Endodermal cell (in vitro differentiated cells): Measurements from ENCODE around the gene PIP5K1C. TPM values are rescaled to one million over a fixed set of nuclear protein-coding genes. Genes with fewer than 3 reads are reported as not detected.
A peak's percentile ranks its signal among the peaks of the same experiment; 100 is the strongest.

Experiments used
- DNase-seq: peaks from one replicate; pipeline ENCODE4 v3.0.0-alpha.2; 2017
- H3K27ac ChIP-seq: 2 replicates; pipeline ENCODE4 v1.5.1; 2013; ENCODE audit warnings: mild to moderate bottlenecking, low read depth, low read length, moderate library complexity
- H3K27me3 ChIP-seq: 2 replicates; pipeline ENCODE4 v1.6.1; 2013; ENCODE audit warnings: mild to moderate bottlenecking, low read length, moderate library complexity; ENCODE audit not compliant: insufficient read depth, control insufficient read depth, poor library complexity, severe bottlenecking
- H3K36me3 ChIP-seq: 2 replicates; pipeline ENCODE4 v1.7.0; 2013; ENCODE audit warnings: mild to moderate bottlenecking, low read length, moderate library complexity; ENCODE audit not compliant: control insufficient read depth, insufficient read depth
- H3K4me1 ChIP-seq: one replicate; pipeline ENCODE4 v1.7.0; 2013; ENCODE audit warnings: low read length; ENCODE audit not compliant: control insufficient read depth, insufficient read depth
- H3K4me3 ChIP-seq: 2 replicates; pipeline ENCODE4 v1.5.1; 2013; ENCODE audit warnings: mild to moderate bottlenecking, low read length, moderate library complexity
- H3K9ac ChIP-seq: 2 replicates; pipeline ENCODE4 v1.6.1; 2013; ENCODE audit warnings: mild to moderate bottlenecking, low read length, moderate library complexity; ENCODE audit not compliant: poor library complexity, severe bottlenecking; ENCODE audit errors: extremely low read depth
- H3K9me3 ChIP-seq: 2 replicates; pipeline ENCODE4 v1.6.1; 2013; ENCODE audit warnings: mild to moderate bottlenecking, low read length, moderate library complexity; ENCODE audit not compliant: control insufficient read depth
- H3K27ac Mint-ChIP-seq: 2 replicates; pipeline ENCODE4 v1.8.0; 2020; ENCODE audit warnings: mixed read lengths
- H3K27me3 Mint-ChIP-seq: 2 replicates; pipeline ENCODE4 v1.8.0; 2021; ENCODE audit warnings: mild to moderate bottlenecking, mixed read lengths; ENCODE audit not compliant: insufficient read depth
- H3K36me3 Mint-ChIP-seq: 2 replicates; pipeline ENCODE4 v1.8.0; 2020; ENCODE audit warnings: low read depth, mixed read lengths
- H3K4me1 Mint-ChIP-seq: 2 replicates; pipeline ENCODE4 v1.8.0; 2020; ENCODE audit warnings: mixed read lengths
- H3K4me3 Mint-ChIP-seq: 2 replicates; pipeline ENCODE4 v1.8.0; 2020; ENCODE audit warnings: mild to moderate bottlenecking, moderate library complexity, mixed read lengths
- H3K9me3 Mint-ChIP-seq: 2 replicates; pipeline ENCODE4 v1.8.0; 2020; ENCODE audit warnings: mild to moderate bottlenecking, mixed read lengths
- WGBS, 2 experiments: methylation state at CpG; one replicate each; pipeline versions ENCODE4 v1.1.5 to v1.1.7; 2013; ENCODE audit warnings: missing lambda C conversion rate in 2 of 2, mixed read lengths in 1 of 2; ENCODE audit not compliant: insufficient coverage in 1 of 2, insufficient read length in 1 of 2; 5-methylcytosine and 5-hydroxymethylcytosine counted together
- total RNA-seq, 2 donors: library from RNA; stranded (reverse); fragmentation: NEBNext Ultra II Directional in 1 of 2; extraction: Animal tissue kit (Norgen Biotek cat#: 25700) in 1 of 2; gene quantifications; 2 replicates in 1 of 2; 3 replicates in 1 of 2; pipeline ENCODE4 v1.2.1, GENCODE V29; 2021
- TF ChIP-seq, protein P1 (sequence below): fragments of 200-600 bp; sonication (generic); conservative IDR thresholded peaks from 2 replicates; pipeline ENCODE4 v1.5.0; 2021; ENCODE audit warnings: antibody characterized with exemption, mild to moderate bottlenecking

Gene PIP5K1C
- total RNA-seq, 2 donors from 2014 or later = 43.5 to 51.5 TPM

GRCh38 chr19:3725121-3725520 is 24.9 kb upstream of the PIP5K1C start:
- H3K36me3 ChIP-seq = no peaks in the 10 kb centered on the region
- Mint-ChIP-seq H3K27ac (no peak overlapping the region), H3K4me1 (peaks cover 4% of the 10 kb centered on the region), H3K36me3 (no peaks in the 10 kb centered on the region), H3K27me3 (peaks cover 12% of the 10 kb centered on the region), H3K4me3 (no peak overlapping the region), H3K9me3 (no peaks in the 10 kb centered on the region)
- TF ChIP-seq, protein P1, sequence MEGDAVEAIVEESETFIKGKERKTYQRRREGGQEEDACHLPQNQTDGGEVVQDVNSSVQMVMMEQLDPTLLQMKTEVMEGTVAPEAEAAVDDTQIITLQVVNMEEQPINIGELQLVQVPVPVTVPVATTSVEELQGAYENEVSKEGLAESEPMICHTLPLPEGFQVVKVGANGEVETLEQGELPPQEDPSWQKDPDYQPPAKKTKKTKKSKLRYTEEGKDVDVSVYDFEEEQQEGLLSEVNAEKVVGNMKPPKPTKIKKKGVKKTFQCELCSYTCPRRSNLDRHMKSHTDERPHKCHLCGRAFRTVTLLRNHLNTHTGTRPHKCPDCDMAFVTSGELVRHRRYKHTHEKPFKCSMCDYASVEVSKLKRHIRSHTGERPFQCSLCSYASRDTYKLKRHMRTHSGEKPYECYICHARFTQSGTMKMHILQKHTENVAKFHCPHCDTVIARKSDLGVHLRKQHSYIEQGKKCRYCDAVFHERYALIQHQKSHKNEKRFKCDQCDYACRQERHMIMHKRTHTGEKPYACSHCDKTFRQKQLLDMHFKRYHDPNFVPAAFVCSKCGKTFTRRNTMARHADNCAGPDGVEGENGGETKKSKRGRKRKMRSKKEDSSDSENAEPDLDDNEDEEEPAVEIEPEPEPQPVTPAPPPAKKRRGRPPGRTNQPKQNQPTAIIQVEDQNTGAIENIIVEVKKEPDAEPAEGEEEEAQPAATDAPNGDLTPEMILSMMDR = no peak
- peaks cover 7% of the 10 kb centered on the region for H3K27me3 ChIP-seq
- no peaks in the 10 kb centered on the region for H3K9me3 ChIP-seq
- H3K4me1 ChIP-seq = no peaks in the 10 kb centered on the region
- H3K27ac ChIP-seq = no peak overlapping the region
- H3K9ac ChIP-seq = no peak overlapping the region
- no peak for DNase-seq
- 88 to 100% methylated on average over 1 to 3 of the region's 3 CpGs for WGBS, 2 experiments
- no peak overlapping the region for H3K4me3 ChIP-seq

GRCh38 chr19:3723883-3724282 is 23.6 kb upstream of the PIP5K1C start:
- Histone ChIP-seq H3K36me3 (no peaks in the 10 kb centered on the region), H3K4me1 (no peaks in the 10 kb centered on the region), H3K9me3 (no peaks in the 10 kb centered on the region), H3K27ac (no peak overlapping the region), H3K27me3 (peaks cover 7% of the 10 kb centered on the region), H3K4me3 (no peak overlapping the region), H3K9ac (no peak overlapping the region)
- no peak overlapping the region for H3K4me3 Mint-ChIP-seq
- 50 to 54% methylated on average over 2 to 8 of the region's 8 CpGs for WGBS, 2 experiments
- peaks cover 4% of the 10 kb centered on the region for H3K4me1 Mint-ChIP-seq
- H3K9me3 Mint-ChIP-seq = no peaks in the 10 kb centered on the region
- no peak overlapping the region for H3K27ac Mint-ChIP-seq
- H3K27me3 Mint-ChIP-seq = peaks cover 12% of the 10 kb centered on the region
- no peaks in the 10 kb centered on the region for H3K36me3 Mint-ChIP-seq
- no peak for DNase-seq
- TF ChIP-seq, protein P1 = no peak

DNA sequence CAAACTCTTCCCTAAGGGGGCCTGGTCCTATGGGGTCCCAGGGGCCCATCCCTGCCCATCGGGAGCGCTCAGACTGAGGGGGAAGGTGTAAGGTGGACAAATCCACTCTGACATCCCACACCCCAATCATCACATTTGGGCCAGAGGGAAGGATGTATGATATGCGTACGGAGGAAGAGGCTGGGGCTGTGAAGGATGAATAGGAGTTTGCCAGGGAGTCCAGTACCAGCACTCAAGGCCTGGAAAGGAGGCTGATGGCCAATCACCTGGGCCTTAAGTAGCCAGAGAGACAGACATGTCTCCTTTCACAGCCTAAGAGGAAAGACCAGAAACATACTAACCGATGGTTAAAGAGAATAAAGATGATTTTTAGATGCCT is 22.8 kb upstream of the PIP5K1C start:
- no peak overlapping the region for H3K27ac Mint-ChIP-seq
- H3K27ac ChIP-seq = no peak overlapping the region
- H3K4me3 Mint-ChIP-seq = peak overlapping the region; percentile 63
- H3K4me3 ChIP-seq = no peak overlapping the region
- H3K36me3 Mint-ChIP-seq = no peaks in the 10 kb centered on the region
- H3K9ac ChIP-seq = no peak overlapping the region
- peaks cover 12% of the 10 kb centered on the region for H3K27me3 Mint-ChIP-seq
- H3K4me1 Mint-ChIP-seq = peaks cover 4% of the 10 kb centered on the region
- H3K27me3 ChIP-seq = peaks cover 7% of the 10 kb centered on the region
- TF ChIP-seq, protein P1 = no peak
- 78 to 80% methylated on average over 2 to 3 of the region's 5 CpGs for WGBS, 2 experiments
- H3K36me3 ChIP-seq = no peaks in the 10 kb centered on the region
- H3K4me1 ChIP-seq = no peaks in the 10 kb centered on the region
- no peaks in the 10 kb centered on the region for H3K9me3 ChIP-seq
- no peaks in the 10 kb centered on the region for H3K9me3 Mint-ChIP-seq
- DNase-seq = no peak
